GM23338 (cell line): Measurements from ENCODE around the gene GSTM5. TPM values are rescaled to one million over a fixed set of nuclear protein-coding genes. Genes with fewer than 3 reads are reported as not detected.

ENCODE experiments used
- ATAC-seq: fragments of 200-7000 bp; cut with Tn5 transposase; 3 replicates; pipeline ENCODE4 v1.9.1; 2020
- DNase-seq: peaks from one replicate; pipeline ENCODE4 v3.0.0-alpha.2; 2015; ENCODE audit warnings: low spot score
- H2AFZ ChIP-seq: fragments of 200-600 bp; sonication (generic); 2 replicates; pipeline ENCODE4 v1.8.0; 2016; ENCODE audit warnings: antibody characterized with exemption, mild to moderate bottlenecking, moderate library complexity
- H3F3A ChIP-seq: fragments of 200-600 bp; sonication (generic); replicated peaks from 2 replicates; pipeline ENCODE4 v1.8.0; 2017; ENCODE audit warnings: antibody characterized with exemption, mixed run types, low read depth
- H3K27ac ChIP-seq: fragments of 200-600 bp; sonication (generic); 2 replicates; pipeline ENCODE4 v1.6.1; 2016; ENCODE audit warnings: low read depth
- H3K27me3 ChIP-seq: fragments of 200-600 bp; sonication (generic); 2 replicates; pipeline ENCODE4 v1.8.0; 2016; ENCODE audit warnings: mild to moderate bottlenecking, mixed run types, moderate library complexity; ENCODE audit not compliant: insufficient read depth
- H3K36me3 ChIP-seq: fragments of 200-600 bp; sonication (generic); 2 replicates; pipeline ENCODE4 v1.8.0; 2016; ENCODE audit warnings: mild to moderate bottlenecking; ENCODE audit not compliant: insufficient read depth
- H3K4me1 ChIP-seq: fragments of 200-600 bp; sonication (generic); 2 replicates; pipeline ENCODE4 v1.8.0; 2016; ENCODE audit warnings: mild to moderate bottlenecking, moderate library complexity; ENCODE audit not compliant: insufficient read depth
- H3K4me2 ChIP-seq: fragments of 200-600 bp; sonication (generic); 2 replicates; pipeline ENCODE4 v1.7.1; 2017; ENCODE audit warnings: mixed run types
- H3K4me3 ChIP-seq: fragments of 200-600 bp; sonication (generic); 2 replicates; pipeline ENCODE4 v1.6.1; 2016; ENCODE audit warnings: mixed run types
- H3K79me2 ChIP-seq: fragments of 200-600 bp; sonication (generic); replicated peaks from 2 replicates; pipeline ENCODE4 v1.8.0; 2017; ENCODE audit warnings: mild to moderate bottlenecking; ENCODE audit not compliant: insufficient read depth
- H3K9me2 ChIP-seq: fragments of 200-600 bp; sonication (generic); 2 replicates; pipeline ENCODE4 v1.8.0; 2017; ENCODE audit not compliant: insufficient read depth
- H4K20me1 ChIP-seq: fragments of 200-600 bp; sonication (generic); replicated peaks from 2 replicates; pipeline ENCODE4 v1.8.0; 2017; ENCODE audit warnings: mild to moderate bottlenecking; ENCODE audit not compliant: insufficient read depth
- H3K27ac Mint-ChIP-seq: 2 replicates; pipeline ENCODE4 v1.8.0; 2020; ENCODE audit warnings: inconsistent platforms, mild to moderate bottlenecking, moderate library complexity, mixed read lengths
- H3K27me3 Mint-ChIP-seq: 3 replicates; pipeline ENCODE4 v1.8.0; 2022; ENCODE audit warnings: low read depth, mild to moderate bottlenecking, moderate library complexity, mixed read lengths, inconsistent platforms; ENCODE audit not compliant: insufficient read depth, poor library complexity
- H3K36me3 Mint-ChIP-seq: 3 replicates; pipeline ENCODE4 v1.8.0; 2021; ENCODE audit warnings: low read depth, mild to moderate bottlenecking, inconsistent platforms, moderate library complexity, mixed read lengths
- H3K4me1 Mint-ChIP-seq: 3 replicates; pipeline ENCODE4 v1.8.0; 2020; ENCODE audit warnings: mild to moderate bottlenecking, inconsistent platforms, mixed read lengths
- H3K4me3 Mint-ChIP-seq: 3 replicates; pipeline ENCODE4 v1.8.0; 2021; ENCODE audit warnings: moderate library complexity, mild to moderate bottlenecking, inconsistent platforms, mixed read lengths
- H3K9me3 Mint-ChIP-seq: 3 replicates; pipeline ENCODE4 v1.8.0; 2020; ENCODE audit warnings: moderate library complexity, mild to moderate bottlenecking, inconsistent platforms, mixed read lengths
- JUNB ChIP-seq: IDR thresholded peaks from one replicate; pipeline ENCODE4 v1.6.1; 2016; ENCODE audit warnings: antibody characterized with exemption; ENCODE audit not compliant: unreplicated experiment
- POLR2AphosphoS5 ChIP-seq: IDR thresholded peaks from 2 replicates; pipeline ENCODE4 v1.6.1; 2016; ENCODE audit warnings: antibody characterized with exemption, low read depth
- ZNF331 ChIP-seq: fragments of 250-450 bp; sonication (Bioruptor Pico); IDR thresholded peaks from 2 replicates; pipeline ENCODE4 v1.5.0; 2020; ENCODE audit warnings: low read depth, mild to moderate bottlenecking, moderate library complexity
- polyA plus RNA-seq: library from polyadenylated mRNA; unstranded; fragments of >200 nt; fragmentation: Nextera tagmentation; extraction: Ambion mirVana; gene quantifications from 2 replicates; pipeline ENCODE4 v1.2.1, GENCODE V29; 2016
- total RNA-seq: library from RNA; depleted of rRNA; stranded (reverse); fragments of >200 nt; shearing (Covaris generic); gene quantifications from 2 replicates; pipeline ENCODE4 v1.2.3, GENCODE V29; 2014
- TF ChIP-seq, protein P1 (sequence below), 2 experiments: fragments of 200-600 bp in 1 of 2; sonication (generic) in 1 of 2; conservative IDR thresholded peaks; 2 replicates each; pipeline versions ENCODE4 v1.5.1 to v1.6.1; 2016 to 2017; ENCODE audit warnings: antibody characterized with exemption in 2 of 2, low read depth in 2 of 2, mild to moderate bottlenecking in 2 of 2, moderate library complexity in 1 of 2
- TF ChIP-seq, protein P2 (sequence below): IDR thresholded peaks from one replicate; pipeline ENCODE4 v1.6.1; 2018; ENCODE audit warnings: antibody characterized with exemption; ENCODE audit not compliant: unreplicated experiment
- TF ChIP-seq, protein P3 (sequence below): IDR thresholded peaks from 2 replicates; pipeline ENCODE4 v1.6.1; 2016; ENCODE audit warnings: antibody characterized with exemption
- TF ChIP-seq, protein P4 (sequence below): fragments of 250-450 bp; sonication (Bioruptor Pico); IDR thresholded peaks from 2 replicates; pipeline ENCODE4 v1.5.0; 2020; ENCODE audit warnings: mild to moderate bottlenecking, moderate library complexity

GSTM5 gene
- total and polyA plus RNA-seq, 2 experiments from 2014 or later = 2.5 to 5.0 TPM

- Histone ChIP-seq H3K36me3 (peaks cover 3% of the 10 kb centered on the region; the same call in 1 of the 2 replicates), H3K79me2 (no peaks in the 10 kb centered on the region), H2AFZ (no peak overlapping the region), H3K27ac (no peak overlapping the region), H3K27me3 (no peaks in the 10 kb centered on the region), H4K20me1 (no peaks in the 10 kb centered on the region), H3F3A (no peaks in the 10 kb centered on the region), H3K4me2 (no peak overlapping the region), H3K9me2 (no peaks in the 10 kb centered on the region), H3K4me1 (peaks cover 12% of the 10 kb centered on the region; the same call in 1 of the 2 replicates), H3K4me3 (no peak overlapping the region)
- ATAC-seq (no peak), DNase-seq (no peak)
- Mint-ChIP-seq H3K4me3 (no peak overlapping the region), H3K27ac (no peak overlapping the region), H3K27me3 (no peaks in the 10 kb centered on the region), H3K36me3 (peaks cover 12% of the 10 kb centered on the region), H3K4me1 (peaks cover 12% of the 10 kb centered on the region), H3K9me3 (peaks cover 19% of the 10 kb centered on the region)
- TF ChIP-seq JUNB (no peak), POLR2AphosphoS5 (no peak), ZNF331 (CRISPR knock-in tag) (no peak)
- TF ChIP-seq, protein P1, sequence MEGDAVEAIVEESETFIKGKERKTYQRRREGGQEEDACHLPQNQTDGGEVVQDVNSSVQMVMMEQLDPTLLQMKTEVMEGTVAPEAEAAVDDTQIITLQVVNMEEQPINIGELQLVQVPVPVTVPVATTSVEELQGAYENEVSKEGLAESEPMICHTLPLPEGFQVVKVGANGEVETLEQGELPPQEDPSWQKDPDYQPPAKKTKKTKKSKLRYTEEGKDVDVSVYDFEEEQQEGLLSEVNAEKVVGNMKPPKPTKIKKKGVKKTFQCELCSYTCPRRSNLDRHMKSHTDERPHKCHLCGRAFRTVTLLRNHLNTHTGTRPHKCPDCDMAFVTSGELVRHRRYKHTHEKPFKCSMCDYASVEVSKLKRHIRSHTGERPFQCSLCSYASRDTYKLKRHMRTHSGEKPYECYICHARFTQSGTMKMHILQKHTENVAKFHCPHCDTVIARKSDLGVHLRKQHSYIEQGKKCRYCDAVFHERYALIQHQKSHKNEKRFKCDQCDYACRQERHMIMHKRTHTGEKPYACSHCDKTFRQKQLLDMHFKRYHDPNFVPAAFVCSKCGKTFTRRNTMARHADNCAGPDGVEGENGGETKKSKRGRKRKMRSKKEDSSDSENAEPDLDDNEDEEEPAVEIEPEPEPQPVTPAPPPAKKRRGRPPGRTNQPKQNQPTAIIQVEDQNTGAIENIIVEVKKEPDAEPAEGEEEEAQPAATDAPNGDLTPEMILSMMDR (conservative IDR thresholded peaks at IDR 0.05; ENCODE audit: low read depth in 2 of 2) = no peak
- TF ChIP-seq, protein P2, sequence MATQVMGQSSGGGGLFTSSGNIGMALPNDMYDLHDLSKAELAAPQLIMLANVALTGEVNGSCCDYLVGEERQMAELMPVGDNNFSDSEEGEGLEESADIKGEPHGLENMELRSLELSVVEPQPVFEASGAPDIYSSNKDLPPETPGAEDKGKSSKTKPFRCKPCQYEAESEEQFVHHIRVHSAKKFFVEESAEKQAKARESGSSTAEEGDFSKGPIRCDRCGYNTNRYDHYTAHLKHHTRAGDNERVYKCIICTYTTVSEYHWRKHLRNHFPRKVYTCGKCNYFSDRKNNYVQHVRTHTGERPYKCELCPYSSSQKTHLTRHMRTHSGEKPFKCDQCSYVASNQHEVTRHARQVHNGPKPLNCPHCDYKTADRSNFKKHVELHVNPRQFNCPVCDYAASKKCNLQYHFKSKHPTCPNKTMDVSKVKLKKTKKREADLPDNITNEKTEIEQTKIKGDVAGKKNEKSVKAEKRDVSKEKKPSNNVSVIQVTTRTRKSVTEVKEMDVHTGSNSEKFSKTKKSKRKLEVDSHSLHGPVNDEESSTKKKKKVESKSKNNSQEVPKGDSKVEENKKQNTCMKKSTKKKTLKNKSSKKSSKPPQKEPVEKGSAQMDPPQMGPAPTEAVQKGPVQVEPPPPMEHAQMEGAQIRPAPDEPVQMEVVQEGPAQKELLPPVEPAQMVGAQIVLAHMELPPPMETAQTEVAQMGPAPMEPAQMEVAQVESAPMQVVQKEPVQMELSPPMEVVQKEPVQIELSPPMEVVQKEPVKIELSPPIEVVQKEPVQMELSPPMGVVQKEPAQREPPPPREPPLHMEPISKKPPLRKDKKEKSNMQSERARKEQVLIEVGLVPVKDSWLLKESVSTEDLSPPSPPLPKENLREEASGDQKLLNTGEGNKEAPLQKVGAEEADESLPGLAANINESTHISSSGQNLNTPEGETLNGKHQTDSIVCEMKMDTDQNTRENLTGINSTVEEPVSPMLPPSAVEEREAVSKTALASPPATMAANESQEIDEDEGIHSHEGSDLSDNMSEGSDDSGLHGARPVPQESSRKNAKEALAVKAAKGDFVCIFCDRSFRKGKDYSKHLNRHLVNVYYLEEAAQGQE = no peak
- TF ChIP-seq, protein P3, sequence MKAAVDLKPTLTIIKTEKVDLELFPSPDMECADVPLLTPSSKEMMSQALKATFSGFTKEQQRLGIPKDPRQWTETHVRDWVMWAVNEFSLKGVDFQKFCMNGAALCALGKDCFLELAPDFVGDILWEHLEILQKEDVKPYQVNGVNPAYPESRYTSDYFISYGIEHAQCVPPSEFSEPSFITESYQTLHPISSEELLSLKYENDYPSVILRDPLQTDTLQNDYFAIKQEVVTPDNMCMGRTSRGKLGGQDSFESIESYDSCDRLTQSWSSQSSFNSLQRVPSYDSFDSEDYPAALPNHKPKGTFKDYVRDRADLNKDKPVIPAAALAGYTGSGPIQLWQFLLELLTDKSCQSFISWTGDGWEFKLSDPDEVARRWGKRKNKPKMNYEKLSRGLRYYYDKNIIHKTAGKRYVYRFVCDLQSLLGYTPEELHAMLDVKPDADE = no peak
- TF ChIP-seq, protein P4, sequence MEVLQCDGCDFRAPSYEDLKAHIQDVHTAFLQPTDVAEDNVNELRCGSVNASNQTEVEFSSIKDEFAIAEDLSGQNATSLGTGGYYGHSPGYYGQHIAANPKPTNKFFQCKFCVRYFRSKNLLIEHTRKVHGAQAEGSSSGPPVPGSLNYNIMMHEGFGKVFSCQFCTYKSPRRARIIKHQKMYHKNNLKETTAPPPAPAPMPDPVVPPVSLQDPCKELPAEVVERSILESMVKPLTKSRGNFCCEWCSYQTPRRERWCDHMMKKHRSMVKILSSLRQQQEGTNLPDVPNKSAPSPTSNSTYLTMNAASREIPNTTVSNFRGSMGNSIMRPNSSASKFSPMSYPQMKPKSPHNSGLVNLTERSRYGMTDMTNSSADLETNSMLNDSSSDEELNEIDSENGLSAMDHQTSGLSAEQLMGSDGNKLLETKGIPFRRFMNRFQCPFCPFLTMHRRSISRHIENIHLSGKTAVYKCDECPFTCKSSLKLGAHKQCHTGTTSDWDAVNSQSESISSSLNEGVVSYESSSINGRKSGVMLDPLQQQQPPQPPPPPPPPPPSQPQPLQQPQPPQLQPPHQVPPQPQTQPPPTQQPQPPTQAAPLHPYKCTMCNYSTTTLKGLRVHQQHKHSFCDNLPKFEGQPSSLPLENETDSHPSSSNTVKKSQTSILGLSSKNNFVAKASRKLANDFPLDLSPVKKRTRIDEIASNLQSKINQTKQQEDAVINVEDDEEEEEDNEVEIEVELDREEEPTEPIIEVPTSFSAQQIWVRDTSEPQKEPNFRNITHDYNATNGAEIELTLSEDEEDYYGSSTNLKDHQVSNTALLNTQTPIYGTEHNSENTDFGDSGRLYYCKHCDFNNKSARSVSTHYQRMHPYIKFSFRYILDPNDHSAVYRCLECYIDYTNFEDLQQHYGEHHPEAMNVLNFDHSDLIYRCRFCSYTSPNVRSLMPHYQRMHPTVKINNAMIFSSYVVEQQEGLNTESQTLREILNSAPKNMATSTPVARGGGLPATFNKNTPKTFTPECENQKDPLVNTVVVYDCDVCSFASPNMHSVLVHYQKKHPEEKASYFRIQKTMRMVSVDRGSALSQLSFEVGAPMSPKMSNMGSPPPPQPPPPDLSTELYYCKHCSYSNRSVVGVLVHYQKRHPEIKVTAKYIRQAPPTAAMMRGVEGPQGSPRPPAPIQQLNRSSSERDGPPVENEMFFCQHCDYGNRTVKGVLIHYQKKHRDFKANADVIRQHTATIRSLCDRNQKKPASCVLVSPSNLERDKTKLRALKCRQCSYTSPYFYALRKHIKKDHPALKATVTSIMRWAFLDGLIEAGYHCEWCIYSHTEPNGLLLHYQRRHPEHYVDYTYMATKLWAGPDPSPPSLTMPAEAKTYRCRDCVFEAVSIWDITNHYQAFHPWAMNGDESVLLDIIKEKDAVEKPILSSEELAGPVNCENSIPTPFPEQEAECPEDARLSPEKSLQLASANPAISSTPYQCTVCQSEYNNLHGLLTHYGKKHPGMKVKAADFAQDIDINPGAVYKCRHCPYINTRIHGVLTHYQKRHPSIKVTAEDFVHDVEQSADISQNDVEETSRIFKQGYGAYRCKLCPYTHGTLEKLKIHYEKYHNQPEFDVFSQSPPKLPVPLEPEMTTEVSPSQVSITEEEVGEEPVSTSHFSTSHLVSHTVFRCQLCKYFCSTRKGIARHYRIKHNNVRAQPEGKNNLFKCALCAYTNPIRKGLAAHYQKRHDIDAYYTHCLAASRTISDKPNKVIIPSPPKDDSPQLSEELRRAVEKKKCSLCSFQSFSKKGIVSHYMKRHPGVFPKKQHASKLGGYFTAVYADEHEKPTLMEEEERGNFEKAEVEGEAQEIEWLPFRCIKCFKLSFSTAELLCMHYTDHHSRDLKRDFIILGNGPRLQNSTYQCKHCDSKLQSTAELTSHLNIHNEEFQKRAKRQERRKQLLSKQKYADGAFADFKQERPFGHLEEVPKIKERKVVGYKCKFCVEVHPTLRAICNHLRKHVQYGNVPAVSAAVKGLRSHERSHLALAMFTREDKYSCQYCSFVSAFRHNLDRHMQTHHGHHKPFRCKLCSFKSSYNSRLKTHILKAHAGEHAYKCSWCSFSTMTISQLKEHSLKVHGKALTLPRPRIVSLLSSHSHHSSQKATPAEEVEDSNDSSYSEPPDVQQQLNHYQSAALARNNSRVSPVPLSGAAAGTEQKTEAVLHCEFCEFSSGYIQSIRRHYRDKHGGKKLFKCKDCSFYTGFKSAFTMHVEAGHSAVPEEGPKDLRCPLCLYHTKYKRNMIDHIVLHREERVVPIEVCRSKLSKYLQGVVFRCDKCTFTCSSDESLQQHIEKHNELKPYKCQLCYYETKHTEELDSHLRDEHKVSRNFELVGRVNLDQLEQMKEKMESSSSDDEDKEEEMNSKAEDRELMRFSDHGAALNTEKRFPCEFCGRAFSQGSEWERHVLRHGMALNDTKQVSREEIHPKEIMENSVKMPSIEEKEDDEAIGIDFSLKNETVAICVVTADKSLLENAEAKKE (CRISPR knock-in tag) = no peak
Measured at GRCh38 chr1:109725510-109725909, 13.5 kb downstream of the GSTM5 start.
